HG02798 (cell line): ENCODE results near the gene NPIPB2.

ENCODE experiments used
- ATAC-seq: cut with Tn5 transposase; IDR thresholded peaks from one replicate; pipeline ENCODE4 v1.9.1; 2021; ENCODE audit warnings: mild to moderate bottlenecking; ENCODE audit not compliant: unreplicated experiment, poor library complexity

Gene NPIPB2

DNA sequence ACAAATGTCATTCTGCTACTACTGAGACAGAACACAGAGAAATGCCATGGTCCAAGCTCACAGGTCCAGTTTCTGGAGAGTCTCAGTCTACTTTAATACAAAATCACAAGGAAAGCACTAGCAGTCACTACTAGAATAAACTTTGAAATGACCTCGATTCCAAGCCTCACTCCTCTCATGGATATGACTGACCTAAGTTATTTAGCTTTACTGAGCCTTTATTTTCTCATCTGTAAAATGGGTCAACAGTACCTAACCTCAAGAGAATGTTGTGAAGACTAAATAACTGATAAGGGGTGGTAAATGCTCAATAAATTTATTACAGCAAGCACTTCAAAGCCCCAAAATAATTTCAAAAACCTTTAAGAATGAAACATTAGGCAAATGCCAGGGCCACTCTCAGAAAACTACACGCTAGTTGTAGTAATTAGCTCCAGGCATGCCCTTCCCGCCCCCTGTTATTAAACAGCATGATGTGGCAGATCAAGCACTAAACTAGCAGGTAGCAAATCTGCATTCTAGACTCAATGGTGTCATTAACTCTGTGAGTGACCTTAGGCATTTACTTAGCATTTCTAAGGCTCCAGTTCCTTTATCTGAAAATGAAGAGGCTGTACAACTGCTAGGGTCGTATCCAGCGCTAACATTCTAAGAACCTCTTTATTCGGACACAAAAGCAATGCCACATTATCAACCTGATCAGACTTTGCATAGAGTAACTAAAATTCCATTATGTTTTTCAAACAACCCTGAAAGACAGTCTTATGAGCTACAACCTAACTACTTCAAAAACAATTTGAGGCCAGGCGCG is 34.5 kb downstream of the NPIPB2 start:
- ATAC-seq: no peak

DNA sequence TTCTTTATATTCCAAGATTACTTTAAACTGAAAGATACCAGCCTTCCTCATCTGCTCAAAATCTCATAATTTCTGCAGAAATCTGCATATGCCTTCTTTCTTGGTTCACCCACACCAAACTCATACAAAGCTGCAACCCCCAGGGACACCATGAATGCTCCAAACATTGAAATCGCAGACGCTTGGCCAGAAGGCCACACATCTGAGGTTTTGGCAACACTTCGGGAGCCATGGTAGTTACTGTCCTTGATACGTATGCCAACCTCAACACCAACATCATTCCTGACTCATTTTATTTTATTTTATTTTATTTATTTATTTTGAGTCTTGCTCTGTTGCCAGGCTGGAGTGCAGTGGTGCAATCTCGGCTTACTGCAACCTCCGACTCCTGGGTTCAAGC is 37.9 kb downstream of the NPIPB2 start:
- no peak for ATAC-seq

DNA sequence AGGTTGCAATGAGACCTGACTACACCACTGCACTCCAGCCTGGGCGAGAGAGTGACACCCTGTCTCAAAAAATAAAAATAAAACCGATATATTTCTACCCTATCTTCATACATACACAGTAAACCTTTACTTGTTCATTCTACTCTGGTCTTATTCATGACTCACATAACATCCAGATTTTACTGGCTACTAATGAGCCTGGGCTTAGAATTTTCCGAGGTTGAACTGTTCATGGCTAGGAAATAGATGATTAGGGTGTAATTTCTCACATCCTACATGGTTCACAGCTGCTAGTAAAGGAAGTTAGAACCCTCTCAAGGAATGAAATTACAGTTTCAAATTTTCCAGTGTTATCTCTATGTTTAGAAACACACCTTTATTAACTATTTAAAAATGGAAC is 40.8 kb downstream of the NPIPB2 start:
- no peak for ATAC-seq

DNA sequence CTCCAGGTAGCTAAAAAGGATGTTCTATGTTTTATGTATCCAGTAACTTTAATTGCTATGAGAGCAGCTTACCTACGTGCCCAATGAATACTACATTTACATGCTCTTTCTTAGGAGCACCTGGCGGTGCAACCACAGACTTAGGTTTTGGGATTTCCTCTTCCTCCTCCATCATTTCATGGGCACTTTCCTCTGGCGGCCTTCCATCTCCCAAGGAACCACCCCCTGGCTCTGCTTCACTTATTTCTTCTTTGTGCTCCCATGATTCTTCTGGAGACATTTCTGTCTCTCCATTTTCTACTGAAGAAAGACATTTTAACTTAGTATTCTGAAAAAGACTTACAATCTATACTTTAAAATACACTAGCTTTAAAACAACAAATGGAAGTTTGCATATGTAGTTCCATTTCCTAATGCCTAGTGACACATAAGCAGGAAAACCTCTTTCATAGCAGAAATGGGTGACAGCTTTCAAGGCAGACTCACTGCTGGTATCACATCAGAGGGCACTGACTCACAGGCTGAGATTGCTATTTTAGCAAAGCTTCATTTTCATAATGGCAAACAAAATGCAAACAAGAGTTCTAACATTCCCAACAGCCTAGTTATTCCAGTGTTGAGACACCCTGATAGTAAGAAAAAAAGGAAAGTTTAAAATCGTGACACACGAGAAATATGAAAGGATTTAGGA is 45.2 kb downstream of the NPIPB2 start:
- no peak for ATAC-seq

DNA sequence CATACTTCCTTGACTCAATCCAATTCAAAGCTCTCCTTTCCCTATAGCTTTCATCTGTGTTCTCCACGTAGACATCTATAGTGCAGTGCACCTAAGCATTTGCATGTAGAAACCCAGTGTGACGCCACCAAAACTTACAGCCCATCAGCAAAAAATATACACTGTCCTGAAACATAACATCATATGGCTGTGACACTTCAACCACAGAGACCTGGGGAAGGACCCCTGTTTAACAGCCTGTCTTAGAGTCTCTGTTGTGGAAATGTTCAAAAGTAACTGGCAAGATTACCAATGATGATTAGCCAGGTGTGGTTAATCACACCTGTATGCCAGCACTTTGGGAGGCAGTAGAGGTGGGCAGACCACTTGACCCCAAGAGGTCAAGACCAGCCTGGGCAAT is 48.3 kb downstream of the NPIPB2 start:
- no peak for ATAC-seq

DNA sequence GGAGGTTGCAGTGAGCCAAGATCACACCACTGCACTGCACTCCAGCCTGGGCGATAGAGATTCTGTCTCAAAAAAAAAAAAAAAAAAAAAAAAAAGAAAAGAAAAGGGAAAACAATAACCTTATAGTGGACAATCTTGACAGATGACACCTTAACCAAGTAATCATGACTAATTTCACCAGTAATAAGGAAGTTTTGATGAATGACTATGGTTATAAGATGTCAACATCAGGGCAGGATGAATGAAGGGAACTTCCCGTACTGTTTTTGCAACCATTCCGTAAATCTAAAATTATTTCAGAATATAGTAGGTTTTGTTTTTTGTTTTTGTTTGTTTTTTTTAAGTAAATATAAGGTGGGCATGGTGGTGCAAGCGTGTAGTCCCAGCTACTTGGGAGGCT is 49.1 kb downstream of the NPIPB2 start:
- ATAC-seq: no peak

DNA sequence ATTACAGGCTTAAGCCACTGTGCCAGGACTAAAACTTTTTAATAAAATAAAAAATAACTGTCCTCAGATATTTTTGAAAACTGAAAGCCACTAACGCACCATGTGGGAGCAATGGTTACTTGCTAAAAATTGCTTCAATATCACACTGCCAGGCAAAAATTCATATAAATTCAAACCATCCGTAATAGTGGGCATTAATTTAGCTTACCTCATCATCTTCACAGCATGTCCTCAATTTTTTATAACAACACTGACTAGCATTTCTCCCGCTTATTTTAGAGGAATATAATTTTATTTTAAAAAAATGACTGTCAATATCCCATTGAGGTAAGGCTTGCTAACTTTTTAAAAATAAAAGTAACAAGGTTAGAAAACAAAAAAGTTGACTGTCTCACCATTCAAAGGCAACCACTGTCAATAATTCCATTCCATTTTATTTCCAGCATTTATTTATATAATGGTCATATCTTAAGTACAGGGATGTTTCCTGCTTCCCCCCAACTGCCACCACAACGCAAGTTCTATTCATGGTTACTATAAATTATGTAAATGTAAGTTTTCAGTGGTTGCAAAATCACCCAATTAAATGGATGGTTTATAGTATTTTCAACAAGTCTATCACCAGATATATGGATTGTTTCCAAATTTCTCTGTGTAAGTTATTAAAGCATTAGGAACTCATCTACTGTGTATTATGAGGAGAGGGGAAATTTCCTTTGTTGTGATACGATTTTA is 51.4 kb downstream of the NPIPB2 start:
- ATAC-seq: no peak

DNA sequence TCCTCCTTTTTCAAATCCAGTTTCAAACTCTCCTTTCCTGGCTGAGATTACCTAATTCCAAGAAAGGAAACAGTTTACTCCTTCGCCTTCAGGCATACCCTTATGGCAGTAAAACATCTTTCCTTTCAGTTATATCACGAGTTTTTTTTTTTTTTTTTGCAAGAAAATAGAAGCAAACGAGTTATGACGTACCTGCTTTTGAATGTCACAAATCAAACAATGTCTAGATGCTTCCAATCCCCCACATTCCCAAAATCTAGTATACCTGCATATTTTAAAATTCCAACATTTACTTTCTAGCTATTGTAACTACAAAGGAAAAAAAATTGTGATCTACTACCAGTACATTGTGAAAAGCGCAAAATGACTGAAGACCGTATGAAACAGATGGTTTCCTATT is 55.0 kb downstream of the NPIPB2 start:
- no peak for ATAC-seq

DNA sequence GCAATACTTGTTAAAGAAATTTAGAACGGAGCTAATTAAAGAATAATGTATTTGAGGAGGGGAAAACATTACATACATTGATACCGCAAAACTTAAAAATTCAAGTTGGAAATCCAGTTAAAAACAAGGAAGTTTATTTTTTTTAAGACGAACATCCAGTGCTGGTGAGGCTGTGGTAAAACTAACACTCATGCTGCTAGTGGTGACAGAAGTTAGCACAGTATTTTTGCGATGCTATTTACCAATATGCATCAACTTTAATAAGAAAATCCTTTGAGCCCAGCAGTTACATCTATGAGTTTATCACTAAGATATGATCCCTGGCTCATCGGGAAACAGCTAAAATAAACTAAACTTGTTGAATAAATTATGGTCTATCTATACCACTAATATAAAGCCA is 57.8 kb downstream of the NPIPB2 start:
- ATAC-seq: no peak

DNA sequence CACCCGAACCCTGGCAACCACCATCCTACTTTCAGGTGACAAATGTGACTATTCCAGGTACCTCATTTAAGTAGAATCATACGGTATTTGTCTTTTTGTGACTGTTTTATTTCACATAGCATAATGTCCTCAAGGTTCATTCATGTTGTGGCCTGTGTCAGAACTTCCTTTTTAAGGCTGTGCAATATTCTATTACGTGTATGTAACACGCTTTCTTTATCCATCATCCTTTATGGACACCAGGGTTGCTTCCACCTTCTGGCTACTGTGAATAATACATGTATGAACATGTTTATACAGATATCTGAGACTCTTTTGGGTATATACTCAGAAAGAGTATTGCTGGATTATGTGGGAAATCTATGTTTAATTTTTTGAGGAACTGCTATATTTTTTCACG is 61.8 kb downstream of the NPIPB2 start:
- no peak for ATAC-seq

DNA sequence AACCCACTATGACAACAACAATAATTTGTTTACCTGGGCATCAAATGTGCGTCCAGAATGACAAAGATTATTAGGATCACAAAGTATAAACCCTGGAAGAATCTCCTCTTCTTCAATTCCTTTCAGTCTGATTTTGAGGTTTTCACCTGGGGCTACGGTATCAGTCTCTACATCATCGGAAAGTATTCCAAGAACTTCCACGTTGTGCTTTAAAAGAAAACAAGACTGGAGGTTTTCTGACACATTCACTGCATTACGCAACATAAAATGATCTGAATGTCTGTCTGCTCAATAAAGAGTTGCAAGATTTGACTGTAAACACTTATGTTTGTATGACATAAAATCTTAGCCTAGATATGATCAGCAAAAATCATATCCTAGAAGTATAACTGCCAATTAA is 64.5 kb downstream of the NPIPB2 start:
- no peak for ATAC-seq
